Transverse colon (tissue), 4 donors: ENCODE data around the gene DOCK2. TPM values are rescaled to one million over a fixed set of nuclear protein-coding genes. Genes with fewer than 3 reads are reported as not detected.

ENCODE experiments used
- DNase-seq: peaks from one replicate; pipeline ENCODE4 v3.0.0-alpha.2; 2019
- H3K27ac ChIP-seq, 4 donors: fragments of 200-600 bp; sonication (generic); 2 replicates each; pipeline ENCODE4 v1.5.1; 2016 to 2018; ENCODE audit warnings: inconsistent platforms in 4 of 4
- H3K27me3 ChIP-seq: fragments of 200-600 bp; sonication (generic); 2 replicates; pipeline ENCODE4 v1.5.1; 2017; ENCODE audit warnings: inconsistent platforms
- H3K36me3 ChIP-seq, 4 donors: fragments of 200-600 bp; sonication (generic); 2 replicates each; pipeline ENCODE4 v1.5.1; 2017 to 2019; ENCODE audit warnings: inconsistent platforms in 4 of 4
- H3K4me1 ChIP-seq, 4 donors: fragments of 200-600 bp; sonication (generic); 2 replicates each; pipeline ENCODE4 v1.5.1; 2017 to 2020; ENCODE audit warnings: inconsistent platforms in 4 of 4
- H3K4me3 ChIP-seq, 4 donors: fragments of 200-600 bp; sonication (generic); 1 replicate in 1 of 4; 2 replicates in 3 of 4; pipeline versions ENCODE4 v1.5.1 to v1.6.1; 2017 to 2019; ENCODE audit warnings: inconsistent platforms in 4 of 4
- H3K9me3 ChIP-seq, 2 donors: fragments of 200-600 bp; sonication (generic); 2 replicates each; pipeline ENCODE4 v1.5.1; 2017 to 2019; ENCODE audit warnings: inconsistent platforms in 2 of 2
- CTCF ChIP-seq, 5 experiments: fragments of 200-600 bp in 3 of 5; fragments of 450-650 bp in 2 of 5; sonication (generic) in 3 of 5; IDR thresholded peaks; 1 replicate in 2 of 5; 2 replicates in 3 of 5; pipeline ENCODE4 v1.5.1; 2016 to 2017; ENCODE audit warnings: antibody characterized with exemption in 5 of 5, inconsistent platforms in 3 of 5, mild to moderate bottlenecking in 2 of 5, moderate library complexity in 1 of 5
- EP300 ChIP-seq: sonication (generic); formaldehyde crosslinking; IDR thresholded peaks from one replicate; pipeline ENCODE4 v1.6.1; 2017; ENCODE audit warnings: antibody characterized with exemption, low read depth
- POLR2A ChIP-seq: fragments of 450-650 bp; IDR thresholded peaks from one replicate; pipeline ENCODE4 v1.6.1; 2016; ENCODE audit warnings: antibody characterized with exemption, mild to moderate bottlenecking, moderate library complexity
- POLR2AphosphoS5 ChIP-seq, 3 donors: sonication (generic); formaldehyde crosslinking; IDR thresholded peaks; one replicate each; pipeline ENCODE4 v1.6.1; 2016; ENCODE audit warnings: antibody characterized with exemption in 3 of 3
- WGBS, 2 donors: methylation state at CpG; one replicate each; pipeline ENCODE4 v1.1.5; 2018; ENCODE audit warnings: low coverage in 1 of 2; 5-methylcytosine and 5-hydroxymethylcytosine counted together
- in situ Hi-C, 4 donors: fragments of 200-750 bp; cut with MboI; loops; one replicate each; pipeline versions ENCODE4 v1.15.0 to v1.15.1; 2017; ENCODE audit warnings: low sequenced_read_pairs in 3 of 4, low pct_ligation_motif_present in 1 of 4, low pct_unique_long_range_greater_than_20kb in 1 of 4
- intact Hi-C: fragments of 100-400 bp; cut with DNase I; formaldehyde crosslinking; loops from one replicate; pipeline ENCODE4 v1.15.1; 2023; ENCODE audit warnings: low total_unique reads
- total RNA-seq, 4 donors: library from RNA; depleted of rRNA; stranded (reverse); fragments of >200 nt; gene quantifications; one replicate each; pipeline ENCODE4 v1.1.0, GENCODE V29; 2016

DOCK2 gene
- total RNA-seq, 4 donors from 2014 or later, result 8.3 to 24.0 (median 14.3) TPM

GRCh38 chr5:170046241-170046640, 409.2 kb downstream of the DOCK2 start:
- Histone ChIP-seq H3K4me1 (no peaks in the 10 kb centered on the region), H3K27me3 (no peaks in the 10 kb centered on the region), H3K27ac (no peak overlapping the region), H3K9me3 (no peaks in the 10 kb centered on the region), H3K4me3 (no peak overlapping the region), H3K36me3 (no peaks in the 10 kb centered on the region)
- 58% methylated on average over 3 of the region's 3 CpGs; no CpG with 5 or more reads in 1 of the 2 donors for WGBS, 2 donors
- DNase-seq, result no peak
- TF ChIP-seq POLR2AphosphoS5 (IDR thresholded peaks at IDR 0.05) (no peak), POLR2A (no peak), EP300 (no peak), CTCF (IDR thresholded peaks at IDR 0.05) (no peak)
- in situ Hi-C loops (no loop called here), intact Hi-C loops (no loop called here)

GRCh38 chr5:170049713-170050112, 412.6 kb downstream of the DOCK2 start:
- Histone ChIP-seq H3K27ac (no peak overlapping the region), H3K36me3 (no peaks in the 10 kb centered on the region), H3K4me3 (no peak overlapping the region), H3K27me3 (no peaks in the 10 kb centered on the region), H3K4me1 (no peaks in the 10 kb centered on the region), H3K9me3 (no peaks in the 10 kb centered on the region)
- in situ Hi-C loops, result no loop called here
- DNase-seq, result no peak
- TF ChIP-seq EP300, result no peak
- no peak for TF ChIP-seq POLR2AphosphoS5 (IDR thresholded peaks at IDR 0.05)
- TF ChIP-seq POLR2A, result no peak
- no peak for TF ChIP-seq CTCF (IDR thresholded peaks at IDR 0.05)
- intact Hi-C loops, result no loop called here
- WGBS, 2 donors, result 92 to 100% methylated on average over 1 to 3 of the region's 3 CpGs

- H3K27me3 ChIP-seq, result no peaks in the 10 kb centered on the region
- no peaks in the 10 kb centered on the region for H3K9me3 ChIP-seq
- no peak for TF ChIP-seq POLR2A
- no peak for TF ChIP-seq POLR2AphosphoS5 (IDR thresholded peaks at IDR 0.05)
- TF ChIP-seq CTCF (IDR thresholded peaks at IDR 0.05), result no peak
- TF ChIP-seq EP300, result no peak
- no peak overlapping the region for H3K4me3 ChIP-seq
- no peaks in the 10 kb centered on the region for H3K36me3 ChIP-seq
- H3K4me1 ChIP-seq, result no peaks in the 10 kb centered on the region
- WGBS, 2 donors, result 57 to 85% methylated on average over 1 of the region's 1 CpG
- intact Hi-C loops (no loop called here), in situ Hi-C loops (no loop called here)
- H3K27ac ChIP-seq, result no peak overlapping the region
- DNase-seq, result no peak
Measured at GRCh38 chr5:170053896-170054295, 416.8 kb downstream of the DOCK2 start.

- in situ Hi-C loops, result no loop called here
- Histone ChIP-seq H3K36me3 (no peaks in the 10 kb centered on the region), H3K4me1 (no peaks in the 10 kb centered on the region), H3K27ac (no peak overlapping the region), H3K27me3 (no peaks in the 10 kb centered on the region), H3K4me3 (no peak overlapping the region), H3K9me3 (no peaks in the 10 kb centered on the region)
- intact Hi-C loops, result no loop called here
- TF ChIP-seq POLR2AphosphoS5 (IDR thresholded peaks at IDR 0.05) (no peak), POLR2A (no peak), EP300 (no peak), CTCF (IDR thresholded peaks at IDR 0.05) (no peak)
- DNase-seq, result no peak
- WGBS, 2 donors, result 89% methylated on average over 2 of the region's 2 CpGs; no CpG with 5 or more reads in 1 of the 2 donors
Measured at GRCh38 chr5:170055606-170056005, 418.5 kb downstream of the DOCK2 start.
